GM19099 (cell line): ENCODE measurements around the gene FGD5.

ENCODE experiments used
- POLR2A ChIP-seq: IDR thresholded peaks from 3 replicates; pipeline ENCODE4 v1.6.1; 2011; ENCODE audit warnings: low read depth; ENCODE audit not compliant: insufficient read length; ENCODE audit errors: extremely low read depth

Gene FGD5

GRCh38 chr3:14818804-14819500, at the start of gene FGD5:
Gene FGD5, plus strand, starts transcription at chr3:14818962. Its CDS starts 110 bp downstream, at chr3:14819072.
- no peak for TF ChIP-seq POLR2A

- no peak for TF ChIP-seq POLR2A
Measured at GRCh38 chr3:14769544-14770325, 49.0 kb upstream of the FGD5 start.

- no peak for TF ChIP-seq POLR2A
Measured at GRCh38 chr3:14770591-14770990, 48.2 kb upstream of the FGD5 start.

GRCh38 chr3:14771593-14772497, 46.9 kb upstream of the FGD5 start:
- TF ChIP-seq POLR2A = no peak

GRCh38 chr3:14772533-14773138, 46.1 kb upstream of the FGD5 start:
- no peak for TF ChIP-seq POLR2A

GRCh38 chr3:14773281-14773680, 45.5 kb upstream of the FGD5 start:
- no peak for TF ChIP-seq POLR2A

- no peak for TF ChIP-seq POLR2A
Measured at GRCh38 chr3:14773691-14774128, 45.1 kb upstream of the FGD5 start.

- no peak for TF ChIP-seq POLR2A
Measured at GRCh38 chr3:14774431-14774830, 44.3 kb upstream of the FGD5 start.

GRCh38 chr3:14775011-14775410, 43.8 kb upstream of the FGD5 start:
- no peak for TF ChIP-seq POLR2A

GRCh38 chr3:14775563-14775962, 43.2 kb upstream of the FGD5 start:
- no peak for TF ChIP-seq POLR2A

- TF ChIP-seq POLR2A = no peak
Measured at GRCh38 chr3:14779069-14779685, 39.6 kb upstream of the FGD5 start.

GRCh38 chr3:14780927-14781507, 37.7 kb upstream of the FGD5 start:
- no peak for TF ChIP-seq POLR2A

- TF ChIP-seq POLR2A = no peak
Measured at GRCh38 chr3:14783480-14784086, 35.2 kb upstream of the FGD5 start.
